Activated CD4-positive, CD25-positive, alpha-beta regulatory T cell treated with anti-CD3 and anti-CD28 coated beads, Interleukin-2, amount 50 U/mL, for 72 hours (primary cell): ENCODE results near the gene CIT.

Experiments used
- DNase-seq: peaks from one replicate; pipeline ENCODE4 v3.0.0; 2021

The CIT gene

GRCh38 chr12:119803381-119803791 is 73.7 kb downstream of the CIT start:
- DNase-seq: no peak

- no peak for DNase-seq
Observed at GRCh38 chr12:119802472-119802871, 74.6 kb downstream of the CIT start.

GRCh38 chr12:119797090-119797489 is 80.0 kb downstream of the CIT start:
- no peak for DNase-seq

GRCh38 chr12:119796292-119796691 is 80.8 kb downstream of the CIT start:
- no peak for DNase-seq

- no peak for DNase-seq
Observed at GRCh38 chr12:119791453-119791852, 85.7 kb downstream of the CIT start.

GRCh38 chr12:119788786-119789185 is 88.3 kb downstream of the CIT start:
- no peak for DNase-seq

GRCh38 chr12:119786539-119786938 is 90.6 kb downstream of the CIT start:
- no peak for DNase-seq

- DNase-seq: no peak
Observed at GRCh38 chr12:119784673-119785072, 92.4 kb downstream of the CIT start.

- no peak for DNase-seq
Observed at GRCh38 chr12:119783787-119784186, 93.3 kb downstream of the CIT start.

GRCh38 chr12:119781804-119782203 is 95.3 kb downstream of the CIT start:
- DNase-seq: no peak

GRCh38 chr12:119780786-119781434 is 96.2 kb downstream of the CIT start:
- no peak for DNase-seq

GRCh38 chr12:119775246-119775895 is 101.7 kb downstream of the CIT start:
- DNase-seq: no peak

GRCh38 chr12:119772431-119772830 is 104.7 kb downstream of the CIT start:
- DNase-seq: no peak

GRCh38 chr12:119770146-119770545 is 107.0 kb downstream of the CIT start:
- no peak for DNase-seq

- DNase-seq: no peak
Observed at GRCh38 chr12:119762619-119763018, 114.5 kb downstream of the CIT start.

GRCh38 chr12:119758722-119759121 is 118.4 kb downstream of the CIT start:
- DNase-seq: no peak

- DNase-seq: no peak
Observed at GRCh38 chr12:119758234-119758633, 118.9 kb downstream of the CIT start.

- no peak for DNase-seq
Observed at GRCh38 chr12:119751961-119752360, 125.2 kb downstream of the CIT start.

- DNase-seq: no peak
Observed at GRCh38 chr12:119749666-119750065, 127.5 kb downstream of the CIT start.

- DNase-seq: no peak
Observed at GRCh38 chr12:119748497-119748896, 128.6 kb downstream of the CIT start.

- DNase-seq: no peak
Observed at GRCh38 chr12:119746169-119746568, 131.0 kb downstream of the CIT start.

GRCh38 chr12:119744900-119745606 is 132.1 kb downstream of the CIT start:
- DNase-seq: no peak

GRCh38 chr12:119742700-119743099 is 134.4 kb downstream of the CIT start:
- no peak for DNase-seq

GRCh38 chr12:119740830-119741229 is 136.3 kb downstream of the CIT start:
- DNase-seq: no peak
